Heart right ventricle (tissue), 16 donors: ENCODE measurements around the gene HCLS1. TPM values are rescaled to one million over a fixed set of nuclear protein-coding genes. Genes with fewer than 3 reads are reported as not detected.

Experiments
- ATAC-seq, 8 donors: fragments of 200-7000 bp; cut with Tn5 transposase; one replicate each; pipeline ENCODE4 v1.9.1; 2020; ENCODE audit warnings: mild to moderate bottlenecking in 8 of 8, moderate library complexity in 8 of 8, moderate number of reproducible peaks in 1 of 8
- DNase-seq, 2 donors: peaks; one replicate each; pipeline ENCODE4 v3.0.0-alpha.2; 2020
- H3K27ac ChIP-seq, 10 donors: fragments of 200-600 bp; sonication (generic) in 2 of 10; one replicate each; pipeline versions ENCODE4 v1.5.0 to v1.8.0; 2020 to 2022; ENCODE audit warnings: mild to moderate bottlenecking in 3 of 10
- H3K27me3 ChIP-seq, 7 donors: fragments of 200-600 bp; one replicate each; pipeline ENCODE4 v1.8.0; 2021 to 2022; ENCODE audit warnings: mild to moderate bottlenecking in 2 of 7
- H3K36me3 ChIP-seq, 9 donors: fragments of 200-600 bp; sonication (generic) in 1 of 9; one replicate each; pipeline versions ENCODE4 v1.5.0 to v1.8.0; 2020 to 2022; ENCODE audit warnings: mild to moderate bottlenecking in 2 of 9
- H3K4me1 ChIP-seq, 9 donors: fragments of 200-600 bp; sonication (generic) in 1 of 9; one replicate each; pipeline versions ENCODE4 v1.5.0 to v1.8.0; 2020 to 2022; ENCODE audit warnings: mild to moderate bottlenecking in 4 of 9
- H3K4me3 ChIP-seq, 10 donors: fragments of 200-600 bp; sonication (generic) in 2 of 10; one replicate each; pipeline versions ENCODE4 v1.5.0 to v1.8.0; 2020 to 2022; ENCODE audit warnings: mild to moderate bottlenecking in 7 of 10, moderate library complexity in 2 of 10
- H3K9me3 ChIP-seq, 11 donors: fragments of 200-600 bp in 10 of 11; sonication (generic) in 2 of 11; one replicate each; pipeline versions ENCODE4 v1.5.0 to v1.8.0; 2013 to 2022; ENCODE audit warnings: mild to moderate bottlenecking in 2 of 11, control low read depth in 1 of 11, moderate library complexity in 1 of 11
- CTCF ChIP-seq, 9 donors: fragments of 200-600 bp; sonication (generic) in 2 of 9; IDR thresholded peaks; one replicate each; pipeline versions ENCODE4 v1.5.0 to v1.8.0; 2021 to 2022; ENCODE audit warnings: antibody characterized with exemption in 9 of 9, mild to moderate bottlenecking in 5 of 9, moderate library complexity in 1 of 9
- WGBS, 2 donors: extraction: QIAGEN DNeasy Blood & Tissue Kit; methylation state at CpG; one replicate each; pipeline ENCODE4 v1.1.7; 2013; ENCODE audit warnings: inconsistent platforms in 1 of 2; 5-methylcytosine and 5-hydroxymethylcytosine counted together
- intact Hi-C, 10 donors: fragments of 100-400 bp; cut with DNase I; formaldehyde crosslinking; loops; one replicate each; pipeline versions ENCODE4 v1.11.1 to v1.14.2; 2022
- polyA plus RNA-seq, 2 donors: library from polyadenylated mRNA; stranded (reverse); fragments of 200-250 nt; gene quantifications; one replicate each; pipeline ENCODE4 v1.2.3, GENCODE V29; 2013
- total RNA-seq, 10 donors: library from RNA; stranded (reverse); fragmentation: NEBNext Ultra II Directional in 3 of 10; extraction: Animal tissue kit (Norgen Biotek cat#: 25700) in 3 of 10; gene quantifications; one replicate each; pipeline versions ENCODE4 v1.2.1 to v1.2.4, GENCODE V29; 2021 to 2023
- donor health status: Arrhythmogenic right ventricular cardiomyopathy.
- donor health status: ischemic (EF 13 %, LVEDD 7.1; RV severe dilation, severe dysfunction).
- donor health status: healthy with polysubstance abuse.
- donor health status: DM: no; HTN: yes; CAD: no.
- donor health status: DM: no; HTN: no; CAD: no.
- donor health status: ischemic (EF 25% LVEDD 6.9; RV normal size, moderate dysfunction).
- donor health status: ischemic (EF 25% LVEDD 5.7; RV mildly dilated, moderate dysfunction).
- donor health status: healthy.
- donor health status: DM: yes; HTN: yes; CAD: no.
- donor health status: Ischemic cardiomyopathy.
- donor health status: ischemic (EF 35%, LVEDD 5.7; RV mildly dilated, moderate dysfunction).
- donor health status: nonischemic (EF 11% LVEDD 7.7; RV severe dilation, severe dysfunction).
- donor health status: DM: yes; HTN: yes; CAD: no.
- donor health status: PGD.
- donor health status: ischemic (EF 29% LVEDD 5.4; RV normal size, mild dysfunction).
- donor health status: nonischemic (EF 23%, LVEDD 6.1; RV moderate dilation, normal function).

Gene HCLS1
- total and polyA plus RNA-seq, 12 donors, result 5.0 to 40.7 (median 10.4) TPM

GRCh38 chr3:121705541-121705940 is 44.8 kb upstream of the HCLS1 start:
- peaks cover 0 to 15% (median 6%) of the 10 kb centered on the region in 9 donors for H3K4me1 ChIP-seq
- H3K9me3 ChIP-seq, result peaks cover 0 to 7% (median 0%) of the 10 kb centered on the region in 11 donors
- intact Hi-C loops, result loop anchor here in 1 of 10 donors (10.0 kb wide), 1 partner anchor 51 kb away; no protein-coding TSS in a partner anchor
- peak overlapping the region in 2 of 10 donors; percentile 2 to 43 for H3K27ac ChIP-seq
- ATAC-seq (peak in 4 of 8 donors; percentile 31 to 64 (median 50)), DNase-seq (no peak)
- WGBS, 2 donors, result 71 to 74% methylated on average over 5 of the region's 5 CpGs
- TF ChIP-seq CTCF (IDR thresholded peaks at IDR 0.05), result no peak
- no peaks in the 10 kb centered on the region for H3K27me3 ChIP-seq
- no peak overlapping the region for H3K4me3 ChIP-seq
- H3K36me3 ChIP-seq, result peaks cover 0 to 75% (median 20%) of the 10 kb centered on the region in 9 donors

GRCh38 chr3:121703973-121704372 is 43.3 kb upstream of the HCLS1 start:
- TF ChIP-seq CTCF (IDR thresholded peaks at IDR 0.05), result no peak
- Histone ChIP-seq H3K9me3 (peaks cover 0 to 7% (median 0%) of the 10 kb centered on the region in 11 donors), H3K27me3 (no peaks in the 10 kb centered on the region), H3K36me3 (peaks cover 0 to 82% (median 23%) of the 10 kb centered on the region in 9 donors), H3K4me3 (no peak overlapping the region), H3K4me1 (peaks cover 0 to 25% (median 11%) of the 10 kb centered on the region in 9 donors), H3K27ac (no peak overlapping the region)
- no peak for DNase-seq
- ATAC-seq, result no peak
- intact Hi-C loops, result loop anchor here in 1 of 10 donors (10.0 kb wide), 1 partner anchor 49 kb away; no protein-coding TSS in a partner anchor
- 98 to 99% methylated on average over 5 of the region's 5 CpGs for WGBS, 2 donors

- H3K4me1 ChIP-seq, result peaks cover 0 to 48% (median 34%) of the 10 kb centered on the region in 9 donors
- peaks cover 0 to 92% (median 33%) of the 10 kb centered on the region in 9 donors for H3K36me3 ChIP-seq
- no peak for TF ChIP-seq CTCF (IDR thresholded peaks at IDR 0.05)
- H3K27me3 ChIP-seq, result no peaks in the 10 kb centered on the region
- intact Hi-C loops, result no loop called here
- H3K27ac ChIP-seq, result peak overlapping the region in 8 of 10 donors; percentile 15 to 61 (median 24)
- DNase-seq, result peak in 1 of 2 donors; percentile 14
- H3K4me3 ChIP-seq, result no peak overlapping the region
- ATAC-seq, result peak in 3 of 8 donors; percentile 40 to 57 (median 42)
- H3K9me3 ChIP-seq, result peaks cover 0 to 3% (median 0%) of the 10 kb centered on the region in 11 donors
Measured at GRCh38 chr3:121698901-121699300, 38.2 kb upstream of the HCLS1 start.

GRCh38 chr3:121698476-121698875 is 37.8 kb upstream of the HCLS1 start:
- peak in 4 of 8 donors; percentile 54 to 79 (median 62) for ATAC-seq
- 74 to 83% methylated on average over 1 of the region's 1 CpG for WGBS, 2 donors
- Histone ChIP-seq H3K27ac (peak overlapping the region in 7 of 10 donors; percentile 2 to 61 (median 23)), H3K36me3 (peaks cover 0 to 92% (median 33%) of the 10 kb centered on the region in 9 donors), H3K27me3 (no peaks in the 10 kb centered on the region), H3K4me3 (no peak overlapping the region), H3K9me3 (no peaks in the 10 kb centered on the region), H3K4me1 (peaks cover 0 to 48% (median 34%) of the 10 kb centered on the region in 9 donors)
- intact Hi-C loops, result no loop called here
- DNase-seq, result no peak
- TF ChIP-seq CTCF (IDR thresholded peaks at IDR 0.05), result no peak
